Esophagus muscularis mucosa (tissue), 3 donors: ENCODE data around the gene HMG20B.

ENCODE experiments used
- CTCF ChIP-seq, 3 experiments: fragments of 200-600 bp in 2 of 3; fragments of 450-650 bp in 1 of 3; sonication (generic) in 2 of 3; IDR thresholded peaks; one replicate each; pipeline ENCODE4 v1.5.1; 2017 to 2019; ENCODE audit warnings: antibody characterized with exemption in 3 of 3, mild to moderate bottlenecking in 2 of 3, moderate library complexity in 1 of 3
- POLR2A ChIP-seq: fragments of 450-650 bp; IDR thresholded peaks from one replicate; pipeline ENCODE4 v1.6.1; 2017; ENCODE audit warnings: antibody characterized with exemption, moderate library complexity, mild to moderate bottlenecking, low read depth

DNA sequence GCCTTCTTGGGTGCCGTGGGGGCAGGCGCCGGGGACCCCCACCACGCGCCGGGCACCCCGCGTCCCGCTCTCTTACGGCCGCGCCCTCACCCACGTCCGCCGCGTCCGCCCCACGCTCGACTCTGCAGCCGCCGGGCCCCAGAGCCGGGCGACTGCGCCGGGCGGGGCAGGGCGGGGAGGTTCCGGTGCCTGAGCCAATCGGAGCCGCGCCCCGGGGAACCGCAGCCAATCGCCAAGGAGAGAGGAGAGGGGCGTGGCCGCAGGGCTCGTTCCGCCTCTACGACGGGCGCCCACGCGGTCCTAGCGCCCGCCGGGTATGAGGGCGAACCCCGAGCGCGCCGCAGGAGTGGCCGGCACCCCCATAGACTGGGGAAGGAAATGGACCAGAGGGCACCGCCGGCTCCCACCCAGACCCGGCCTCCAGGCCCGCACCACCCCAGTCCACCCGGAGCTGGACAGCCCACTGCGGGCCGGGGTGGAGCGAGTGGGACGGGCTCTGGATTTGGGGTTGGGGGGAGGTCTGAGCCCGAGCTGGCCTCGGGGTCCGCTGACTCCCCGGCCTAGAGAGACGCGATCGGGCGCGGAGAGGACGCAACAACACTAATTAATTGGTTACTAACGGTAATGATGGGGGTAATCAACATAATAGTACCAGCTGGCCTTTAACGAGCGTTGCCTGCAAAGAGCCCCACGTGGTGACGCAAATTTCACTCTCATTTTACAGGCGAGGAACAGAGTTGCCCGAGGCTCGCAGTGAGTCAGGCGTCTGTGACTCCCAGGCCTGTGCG is 15.1 kb upstream of the HMG20B start, which contains the start of gene MFSD12:
- TF ChIP-seq POLR2A (no peak), CTCF (IDR thresholded peaks at IDR 0.05) (peak in 1 of 3 experiments; percentile 25)
